GM13977 (cell line): ENCODE results near the gene GPHN.

ENCODE experiments used
- DNase-seq: peaks from one replicate; pipeline ENCODE4 v3.0.0; 2012; ENCODE audit warnings: low spot score
- CTCF ChIP-seq: IDR thresholded peaks from 2 replicates; pipeline ENCODE4 v1.5.1; 2012; ENCODE audit warnings: mild to moderate bottlenecking, control low read depth; ENCODE audit not compliant: insufficient read depth; ENCODE audit errors: extremely low read depth, missing control alignments
- in situ Hi-C: fragments of 300-500 bp; cut with MboI; formaldehyde crosslinking; loops from one replicate; pipeline ENCODE4 v1.12.0; 2022; ENCODE audit warnings: low sequenced_read_pairs, low pct_unique_long_range_greater_than_20kb, mixed read lengths, inconsistent platforms; ENCODE audit not compliant: unreplicated experiment

GPHN gene

DNA sequence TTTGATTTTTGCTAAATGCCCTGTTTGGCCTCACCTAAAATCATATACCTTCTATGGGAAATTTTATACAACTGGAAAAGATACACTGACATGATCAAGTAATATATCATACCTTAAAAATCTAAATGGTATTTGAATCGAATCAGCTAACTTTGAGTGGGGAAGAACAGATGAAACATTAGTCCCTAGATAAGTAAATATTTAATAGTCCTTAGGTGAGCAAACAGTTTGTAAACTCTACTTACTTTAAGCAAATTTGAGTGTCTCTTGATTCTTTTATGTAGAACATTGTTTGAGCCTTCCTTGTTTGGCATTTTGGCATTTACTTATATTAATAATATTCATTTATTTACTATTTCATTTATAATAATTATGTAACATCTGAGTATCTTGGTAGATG, 485.6 kb downstream of the GPHN start:
- in situ Hi-C loops, result no loop called here
- DNase-seq, result no peak
- no peak for TF ChIP-seq CTCF

- TF ChIP-seq CTCF, result no peak
- DNase-seq, result no peak
- in situ Hi-C loops, result no loop called here
These were observed 490.1 kb downstream of the GPHN start for GRCh38 chr14:66998013-66998412.

DNA sequence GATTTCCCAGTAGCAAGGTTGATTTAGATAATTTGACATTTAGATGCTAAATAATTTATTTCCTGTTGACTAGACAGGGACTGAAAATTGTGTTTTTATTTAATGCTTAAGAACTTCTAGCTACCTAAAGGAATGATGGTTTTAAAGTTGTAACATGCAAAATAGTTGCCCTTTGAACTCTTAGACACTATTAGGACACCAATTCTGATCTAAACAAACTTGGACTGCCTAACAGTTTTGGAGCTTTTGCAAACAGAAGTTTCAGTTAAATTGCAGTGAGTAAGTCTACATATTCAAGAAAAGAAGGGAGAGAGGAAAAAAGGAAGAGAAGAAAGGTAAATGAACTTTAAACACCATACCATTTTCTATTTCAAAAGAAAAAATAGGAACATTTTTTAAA, 492.0 kb downstream of the GPHN start:
- in situ Hi-C loops, result no loop called here
- DNase-seq, result no peak
- no peak for TF ChIP-seq CTCF

GRCh38 chr14:67002994-67003753, 495.2 kb downstream of the GPHN start:
- in situ Hi-C loops, result no loop called here
- no peak for DNase-seq
- no peak for TF ChIP-seq CTCF

DNA sequence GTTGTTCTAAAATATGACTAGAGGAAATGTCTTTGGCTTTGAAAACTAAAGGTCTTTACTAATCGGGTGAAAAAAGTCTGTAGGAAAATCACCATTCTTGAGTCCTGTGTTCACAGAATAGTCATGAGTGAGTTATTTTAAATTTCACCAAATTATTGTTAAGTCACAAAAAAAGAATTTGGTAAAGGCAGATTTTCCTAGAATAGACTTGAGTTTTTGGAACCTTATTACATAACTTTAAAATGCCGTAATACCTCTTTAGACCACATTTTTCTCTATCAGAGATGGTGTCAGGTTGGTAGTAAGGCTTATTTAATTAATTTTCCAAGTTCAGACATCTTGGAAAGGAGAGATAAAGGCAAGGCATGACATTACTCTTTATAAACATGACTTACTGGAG, 496.6 kb downstream of the GPHN start:
- DNase-seq, result no peak
- in situ Hi-C loops, result no loop called here
- no peak for TF ChIP-seq CTCF

DNA sequence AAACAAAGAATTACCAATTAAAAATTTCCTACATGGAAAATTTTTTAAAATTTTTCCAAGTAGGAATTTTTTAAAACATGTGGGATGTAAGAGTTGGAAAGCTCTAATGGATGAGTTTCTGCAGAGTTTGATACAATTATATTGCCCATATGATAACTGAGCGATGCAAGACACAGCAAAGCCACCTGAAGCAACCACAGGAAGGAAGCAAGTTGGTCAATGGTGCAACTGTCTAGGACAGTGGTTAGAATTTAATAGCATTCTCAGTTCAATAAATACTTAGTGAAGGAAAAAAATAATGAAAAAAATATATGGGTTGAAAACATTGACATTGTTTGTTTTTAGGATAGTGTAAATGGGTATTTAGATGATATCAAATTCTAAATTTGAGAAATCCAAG, 502.7 kb downstream of the GPHN start:
- no peak for TF ChIP-seq CTCF
- DNase-seq, result no peak
- in situ Hi-C loops, result no loop called here
